GM18909 (cell line): ENCODE results near the gene CETN3.

ENCODE experiments used
- ATAC-seq: cut with Tn5 transposase; IDR thresholded peaks from one replicate; pipeline ENCODE4 v1.9.1; 2021; ENCODE audit warnings: mild to moderate bottlenecking; ENCODE audit not compliant: unreplicated experiment, poor library complexity

Gene CETN3

DNA sequence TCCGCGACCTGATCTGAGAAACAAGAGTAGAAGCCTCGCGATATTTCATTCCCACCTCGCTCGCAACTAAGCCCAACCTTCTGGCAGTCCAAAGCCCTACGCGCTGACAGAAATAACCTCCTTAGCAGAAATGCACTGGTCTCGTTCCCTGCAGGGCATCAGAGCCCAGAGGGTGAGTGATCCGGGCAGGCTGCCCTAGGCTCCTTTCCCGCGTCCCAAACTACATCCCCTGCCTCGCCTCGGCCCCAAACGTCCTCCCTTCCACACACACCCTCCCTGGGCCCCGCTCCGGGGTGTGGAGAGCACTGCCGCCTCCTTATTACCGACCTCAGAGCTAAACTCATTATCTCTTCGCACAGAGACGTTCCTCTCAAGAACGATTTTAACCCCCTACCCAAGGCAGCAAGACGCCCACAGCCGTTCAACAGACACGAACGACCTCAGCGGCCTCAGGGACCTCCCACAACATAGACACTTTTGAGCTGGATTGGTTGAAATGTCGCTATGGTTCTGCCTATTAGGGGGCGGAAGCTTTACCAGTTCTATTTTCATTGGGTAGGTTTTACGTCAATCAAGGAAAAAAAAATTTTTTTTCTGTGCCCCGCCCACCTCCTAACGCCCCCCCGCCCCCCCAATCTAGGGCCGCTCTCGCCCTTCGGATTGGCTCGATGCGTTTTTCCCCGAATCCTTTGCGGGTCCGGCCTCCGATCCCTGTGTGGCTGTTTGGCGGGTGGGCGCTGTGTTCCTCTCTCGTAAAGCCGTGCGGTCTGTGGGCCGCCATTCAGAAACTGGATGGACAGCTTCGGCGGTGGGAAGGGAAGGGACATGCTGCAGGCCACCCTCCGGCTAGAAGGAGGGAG lies at the start of gene CETN3:
Gene CETN3 (minus strand): TSS at position 439 of the 860 bp plus-strand sequence. CDS start 95 bp downstream, at position 344.
- ATAC-seq, result peak; percentile 96

GRCh38 chr5:90446961-90447360 lies 37.4 kb upstream of the CETN3 start:
- ATAC-seq, result no peak

DNA sequence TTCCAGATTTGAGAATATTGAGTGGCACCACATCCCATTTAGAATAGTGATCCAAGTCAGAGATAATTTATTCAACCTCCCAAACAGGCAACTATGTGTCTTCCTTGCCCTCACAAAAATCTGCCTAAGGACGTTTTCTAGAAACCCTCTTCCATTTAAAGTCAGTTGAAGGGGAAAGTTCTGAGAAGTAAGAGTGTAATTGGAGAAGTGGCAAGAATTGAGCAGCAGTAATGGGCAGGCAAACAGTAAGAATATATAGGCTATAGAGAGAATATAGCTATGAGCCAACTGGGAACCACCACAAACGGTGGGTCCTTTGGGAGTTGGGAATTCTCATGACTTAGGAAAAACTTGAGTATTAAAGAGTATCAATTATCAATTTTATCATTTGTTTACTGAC lies 31.1 kb upstream of the CETN3 start:
- no peak for ATAC-seq

- ATAC-seq, result no peak
These were observed 28.5 kb upstream of the CETN3 start for GRCh38 chr5:90438100-90438499.

GRCh38 chr5:90437663-90438062 lies 28.1 kb upstream of the CETN3 start:
- ATAC-seq, result no peak

GRCh38 chr5:90434116-90434714 lies 24.7 kb upstream of the CETN3 start:
- peak; percentile 75 for ATAC-seq

DNA sequence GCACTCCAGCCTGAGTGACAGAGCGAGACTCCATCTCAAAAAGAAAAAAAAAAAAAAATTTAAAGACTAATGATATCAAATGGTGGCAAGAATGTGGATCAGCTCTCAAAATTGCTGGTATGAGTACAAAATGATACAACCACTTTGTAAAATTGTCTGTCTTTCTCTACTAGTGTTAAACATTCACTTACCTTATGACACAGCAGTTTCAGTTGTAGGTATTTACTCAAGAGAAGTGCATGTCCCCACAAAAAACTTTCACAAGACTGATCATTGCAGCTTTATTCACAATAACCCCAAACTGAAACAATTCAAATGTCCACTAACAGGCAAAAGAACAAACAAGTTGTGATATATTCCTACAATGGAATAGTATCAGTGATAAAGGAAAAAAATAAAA lies 14.7 kb upstream of the CETN3 start:
- peak; percentile 65 for ATAC-seq

DNA sequence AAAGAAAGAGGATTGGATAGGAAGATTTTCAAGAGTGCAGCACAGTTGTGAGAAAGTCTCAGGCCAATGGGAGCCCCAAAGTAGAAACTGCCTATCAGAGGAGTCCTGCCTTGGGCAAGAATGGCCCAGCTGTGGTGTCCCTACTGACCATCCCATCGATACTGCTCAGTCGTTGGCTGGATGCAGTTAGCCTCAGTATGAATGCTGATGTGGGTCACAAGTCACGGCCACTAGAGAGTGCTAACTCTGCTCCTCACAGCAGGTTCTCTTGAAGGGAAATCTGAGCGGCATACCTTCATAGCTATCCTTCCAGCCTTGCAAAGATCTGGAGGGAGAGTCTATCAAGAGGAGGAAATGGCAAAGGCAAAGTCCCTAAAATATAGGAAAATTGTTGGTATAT lies 11.6 kb upstream of the CETN3 start:
- ATAC-seq, result no peak

DNA sequence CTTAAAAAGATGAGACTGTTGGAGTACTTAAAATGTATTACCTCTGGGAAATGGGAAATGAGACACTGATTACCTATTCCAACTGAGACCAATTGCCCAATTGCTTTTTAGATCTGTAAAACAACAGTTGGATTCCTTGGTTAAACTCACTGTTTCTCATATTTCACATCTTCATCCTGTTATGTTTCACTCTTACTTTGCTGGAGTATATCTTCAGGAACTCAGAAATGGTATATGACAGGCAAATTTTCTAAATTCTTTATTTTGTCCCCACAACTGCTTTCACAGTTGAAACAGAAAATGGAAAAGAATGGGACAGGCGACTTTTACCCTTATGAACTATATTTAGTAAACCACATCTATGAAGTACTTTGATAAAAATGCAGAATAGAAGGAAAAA lies 8.7 kb upstream of the CETN3 start:
- ATAC-seq, result no peak

DNA sequence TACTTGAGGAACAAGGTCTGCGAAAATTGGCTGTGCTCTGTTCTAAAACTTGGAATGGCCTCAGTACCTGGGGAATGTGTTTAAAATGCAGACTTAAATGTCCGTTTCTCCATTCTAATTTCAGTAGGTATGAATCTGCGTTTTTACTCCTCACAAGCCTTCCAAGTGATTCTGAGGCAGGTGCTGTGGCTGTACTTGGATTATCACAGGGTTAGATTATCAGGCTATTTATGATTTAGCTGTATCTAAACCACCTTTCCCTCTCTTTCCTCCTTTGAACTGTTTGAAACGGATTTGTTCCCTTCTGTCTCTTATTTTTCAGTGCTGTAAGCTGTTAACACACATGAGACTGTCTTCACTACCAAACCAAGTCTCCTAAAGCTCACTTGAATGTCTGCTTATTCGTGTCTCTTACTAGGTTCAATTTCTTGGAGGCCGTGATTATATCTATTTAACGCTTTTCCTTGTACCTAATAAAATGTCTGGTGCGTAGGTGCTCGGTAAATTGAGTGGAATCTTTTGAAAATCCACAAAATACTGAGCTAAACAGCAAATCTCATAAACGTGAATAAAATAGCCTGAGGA lies 714 bp upstream of the CETN3 start:
- ATAC-seq, result no peak

GRCh38 chr5:90408571-90409317 lies 812 bp downstream of the CETN3 start:
- ATAC-seq, result peak; percentile 3

- ATAC-seq, result no peak
These were observed 3.1 kb downstream of the CETN3 start for GRCh38 chr5:90406466-90406865.

GRCh38 chr5:90402521-90403255 lies 6.9 kb downstream of the CETN3 start:
- ATAC-seq, result no peak

GRCh38 chr5:90399251-90399650 lies 10.3 kb downstream of the CETN3 start:
- no peak for ATAC-seq

- no peak for ATAC-seq
These were observed 10.8 kb downstream of the CETN3 start for GRCh38 chr5:90398726-90399125.

- no peak for ATAC-seq
These were observed 14.6 kb downstream of the CETN3 start for GRCh38 chr5:90395005-90395404.

GRCh38 chr5:90390928-90391327 lies 18.6 kb downstream of the CETN3 start:
- no peak for ATAC-seq

- no peak for ATAC-seq
These were observed 19.2 kb downstream of the CETN3 start for GRCh38 chr5:90390326-90390725.

GRCh38 chr5:90387508-90387907 lies 22.0 kb downstream of the CETN3 start:
- ATAC-seq, result no peak

- ATAC-seq, result peak; percentile 45
These were observed 23.4 kb downstream of the CETN3 start for GRCh38 chr5:90386099-90386710.
